Tibial nerve (tissue), 4 donors: ENCODE data around the gene COL2A1. TPM values are rescaled to one million over a fixed set of nuclear protein-coding genes. Genes with fewer than 3 reads are reported as not detected.

Experiments used
- DNase-seq, 2 donors: peaks; one replicate each; pipeline ENCODE4 v3.0.0-alpha.2; 2019; ENCODE audit warnings: low spot score in 2 of 2
- H3K27ac ChIP-seq, 4 donors: fragments of 200-600 bp; sonication (generic) in 3 of 4; one replicate each; pipeline ENCODE4 v1.5.1; 2017 to 2019; ENCODE audit warnings: mild to moderate bottlenecking in 1 of 4
- H3K27me3 ChIP-seq, 2 donors: fragments of 200-600 bp; sonication (generic) in 1 of 2; one replicate each; pipeline versions ENCODE4 v1.5.1 to v1.6.0; 2017 to 2019
- H3K36me3 ChIP-seq, 3 donors: fragments of 200-600 bp; sonication (generic); one replicate each; pipeline ENCODE4 v1.5.1; 2018 to 2019
- H3K4me1 ChIP-seq, 4 donors: fragments of 200-600 bp; sonication (generic) in 3 of 4; one replicate each; pipeline ENCODE4 v1.5.1; 2017 to 2019
- H3K4me3 ChIP-seq, 4 donors: fragments of 200-600 bp; sonication (generic) in 3 of 4; one replicate each; pipeline ENCODE4 v1.5.1; 2017 to 2019; ENCODE audit warnings: mild to moderate bottlenecking in 1 of 4, moderate library complexity in 1 of 4
- H3K9me3 ChIP-seq, 4 donors: fragments of 200-600 bp; sonication (generic) in 3 of 4; one replicate each; pipeline ENCODE4 v1.5.1; 2017 to 2019
- EP300 ChIP-seq, 2 donors: sonication (generic); formaldehyde crosslinking; IDR thresholded peaks; one replicate each; pipeline ENCODE4 v1.6.1; 2017; ENCODE audit warnings: antibody characterized with exemption in 2 of 2, mild to moderate bottlenecking in 1 of 2
- POLR2A ChIP-seq, 2 donors: fragments of 450-650 bp; IDR thresholded peaks; one replicate each; pipeline ENCODE4 v1.6.1; 2017; ENCODE audit warnings: antibody characterized with exemption in 2 of 2, mild to moderate bottlenecking in 2 of 2, moderate library complexity in 2 of 2
- WGBS, 2 donors: methylation state at CpG; one replicate each; pipeline ENCODE4 v1.1.5; 2018; 5-methylcytosine and 5-hydroxymethylcytosine counted together
- total RNA-seq, 4 donors: library from RNA; depleted of rRNA; stranded (reverse); fragments of >200 nt; gene quantifications; one replicate each; pipeline ENCODE4 v1.1.0, GENCODE V29; 2016
- TF ChIP-seq, protein P1 (sequence below), 5 experiments: fragments of 200-600 bp in 3 of 5; fragments of 450-650 bp in 2 of 5; sonication (generic) in 3 of 5; IDR thresholded peaks; one replicate each; pipeline ENCODE4 v1.5.1; 2016 to 2019; ENCODE audit warnings: antibody characterized with exemption in 5 of 5, mild to moderate bottlenecking in 3 of 5, moderate library complexity in 2 of 5

The COL2A1 gene
- total RNA-seq, 4 donors from 2014 or later: not detected

DNA sequence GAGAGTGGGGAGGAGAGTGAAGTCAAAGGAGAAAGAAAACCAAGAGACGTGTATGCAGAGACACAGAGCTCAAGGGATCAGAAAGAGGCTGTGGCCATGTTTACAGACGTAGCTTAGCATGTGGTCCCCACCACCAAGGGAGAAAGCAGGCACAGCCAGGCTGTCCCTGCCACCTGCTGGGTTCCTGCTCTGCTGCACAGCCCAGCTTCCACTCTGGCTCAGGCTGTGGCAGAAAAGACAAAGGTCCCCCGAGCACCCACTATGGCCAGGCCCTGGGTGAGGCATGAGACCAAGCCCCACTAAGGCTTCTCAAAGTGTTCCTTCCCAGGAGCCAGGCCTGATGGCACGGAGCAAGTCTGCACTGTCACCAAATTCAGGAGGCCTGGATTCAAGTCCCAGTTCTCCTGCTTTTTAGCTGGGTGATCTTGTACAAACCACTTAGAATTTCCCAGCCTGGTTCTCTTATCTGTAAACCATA is 25.9 kb upstream of the COL2A1 start:
- 74 to 81% methylated on average over 4 of the region's 4 CpGs for WGBS, 2 donors
- Histone ChIP-seq H3K9me3 (no peaks in the 10 kb centered on the region), H3K36me3 (no peaks in the 10 kb centered on the region), H3K4me3 (no peak overlapping the region), H3K27ac (no peak overlapping the region), H3K27me3 (no peaks in the 10 kb centered on the region), H3K4me1 (no peaks in the 10 kb centered on the region)
- TF ChIP-seq POLR2A (IDR thresholded peaks at IDR 0.05) (no peak), EP300 (IDR thresholded peaks at IDR 0.05) (no peak)
- TF ChIP-seq, protein P1, sequence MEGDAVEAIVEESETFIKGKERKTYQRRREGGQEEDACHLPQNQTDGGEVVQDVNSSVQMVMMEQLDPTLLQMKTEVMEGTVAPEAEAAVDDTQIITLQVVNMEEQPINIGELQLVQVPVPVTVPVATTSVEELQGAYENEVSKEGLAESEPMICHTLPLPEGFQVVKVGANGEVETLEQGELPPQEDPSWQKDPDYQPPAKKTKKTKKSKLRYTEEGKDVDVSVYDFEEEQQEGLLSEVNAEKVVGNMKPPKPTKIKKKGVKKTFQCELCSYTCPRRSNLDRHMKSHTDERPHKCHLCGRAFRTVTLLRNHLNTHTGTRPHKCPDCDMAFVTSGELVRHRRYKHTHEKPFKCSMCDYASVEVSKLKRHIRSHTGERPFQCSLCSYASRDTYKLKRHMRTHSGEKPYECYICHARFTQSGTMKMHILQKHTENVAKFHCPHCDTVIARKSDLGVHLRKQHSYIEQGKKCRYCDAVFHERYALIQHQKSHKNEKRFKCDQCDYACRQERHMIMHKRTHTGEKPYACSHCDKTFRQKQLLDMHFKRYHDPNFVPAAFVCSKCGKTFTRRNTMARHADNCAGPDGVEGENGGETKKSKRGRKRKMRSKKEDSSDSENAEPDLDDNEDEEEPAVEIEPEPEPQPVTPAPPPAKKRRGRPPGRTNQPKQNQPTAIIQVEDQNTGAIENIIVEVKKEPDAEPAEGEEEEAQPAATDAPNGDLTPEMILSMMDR (IDR thresholded peaks at IDR 0.05): no peak
- no peak for DNase-seq

DNA sequence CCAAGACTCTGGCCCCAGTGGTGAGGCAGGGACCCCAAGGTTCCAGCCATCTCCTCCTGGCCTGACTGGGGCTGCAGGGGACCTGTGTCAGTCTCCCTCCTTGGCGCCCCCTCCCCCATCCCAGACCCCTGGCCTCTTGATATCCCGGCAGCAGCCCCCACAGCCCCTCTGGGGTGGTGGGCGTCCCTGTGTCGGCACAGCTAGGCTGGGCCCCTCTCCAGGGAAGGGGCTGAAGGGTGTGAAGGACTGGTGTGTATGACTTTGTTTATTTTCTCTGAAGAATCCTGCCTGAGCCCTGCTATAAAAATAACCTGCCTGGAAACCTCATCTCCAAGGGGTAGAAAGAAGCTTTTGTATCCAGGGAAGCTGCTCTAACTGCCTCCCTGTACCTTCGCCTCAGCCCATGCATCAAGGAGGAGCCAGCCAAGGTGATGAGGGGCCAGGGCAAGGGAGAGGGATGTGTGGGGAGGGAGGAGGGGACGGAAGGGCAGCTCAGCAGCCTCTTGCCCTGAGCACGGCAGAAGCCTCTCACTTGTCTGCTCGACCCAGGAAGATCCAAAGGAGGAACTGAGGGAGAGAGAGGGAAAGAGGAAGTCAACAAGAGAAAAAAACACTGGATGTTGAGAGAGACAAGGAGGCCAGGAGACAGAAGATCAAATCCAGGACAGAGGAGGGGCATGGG is 25.4 kb upstream of the COL2A1 start:
- 52 to 63% methylated on average over 4 to 8 of the region's 8 CpGs for WGBS, 2 donors

DNA sequence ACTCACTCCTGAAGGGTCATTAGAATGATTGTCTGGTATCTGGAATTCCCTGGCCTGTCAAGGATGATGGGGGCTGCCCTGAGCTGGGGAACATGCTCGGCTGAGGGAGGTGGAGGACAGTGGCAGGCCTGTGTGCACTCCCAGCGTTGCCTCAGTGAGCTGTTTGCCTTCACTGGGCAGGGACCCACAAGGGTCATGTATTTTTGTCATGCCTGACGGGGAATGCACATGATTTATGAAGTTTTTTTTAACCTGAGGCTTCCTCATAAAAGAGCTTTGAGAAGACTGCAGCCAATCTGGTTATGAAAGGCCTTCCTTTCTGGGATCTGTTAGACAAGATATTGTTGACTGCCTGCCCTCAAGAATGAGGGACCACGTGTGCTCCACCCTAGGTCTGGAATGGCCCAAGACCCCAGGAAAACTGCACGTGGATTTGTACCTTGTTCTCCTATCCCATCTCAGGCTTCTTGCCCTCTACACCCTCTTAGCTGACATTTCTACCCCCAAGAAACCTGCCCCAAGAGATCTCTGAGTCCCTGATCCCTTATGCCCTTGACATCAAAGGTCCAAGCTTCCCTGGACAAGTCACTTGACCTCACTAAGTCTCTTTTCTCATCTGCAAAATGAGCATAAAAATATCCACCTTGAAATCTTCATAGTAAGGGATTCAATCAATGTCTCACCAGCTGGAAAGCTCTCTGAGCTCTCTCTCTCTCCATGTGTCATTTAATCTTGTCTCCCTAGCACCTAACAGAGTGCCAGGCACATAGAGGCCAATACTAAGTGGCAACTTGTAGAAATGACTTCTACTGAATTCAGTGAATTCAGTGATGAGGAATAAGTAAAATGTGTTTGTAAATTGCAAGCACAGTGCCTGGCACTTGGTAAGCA is 24.5 kb upstream of the COL2A1 start:
- TF ChIP-seq EP300 (IDR thresholded peaks at IDR 0.05) (no peak), POLR2A (IDR thresholded peaks at IDR 0.05) (no peak)
- TF ChIP-seq, protein P1 (IDR thresholded peaks at IDR 0.05): no peak
- no peaks in the 10 kb centered on the region for H3K27me3 ChIP-seq
- no peaks in the 10 kb centered on the region for H3K9me3 ChIP-seq
- DNase-seq: no peak
- 39 to 51% methylated on average over 5 of the region's 5 CpGs for WGBS, 2 donors
- H3K4me1 ChIP-seq: no peaks in the 10 kb centered on the region
- H3K27ac ChIP-seq: no peak overlapping the region
- no peaks in the 10 kb centered on the region for H3K36me3 ChIP-seq
- no peak overlapping the region for H3K4me3 ChIP-seq

More for the DNA sequence above, 25.4 kb upstream of the COL2A1 start:
- Histone ChIP-seq H3K27ac (no peak overlapping the region), H3K27me3 (no peaks in the 10 kb centered on the region), H3K4me3 (no peak overlapping the region), H3K9me3 (no peaks in the 10 kb centered on the region), H3K4me1 (no peaks in the 10 kb centered on the region), H3K36me3 (no peaks in the 10 kb centered on the region)
- DNase-seq: no peak
- no peak for TF ChIP-seq EP300 (IDR thresholded peaks at IDR 0.05)
- no peak for TF ChIP-seq POLR2A (IDR thresholded peaks at IDR 0.05)
- TF ChIP-seq, protein P1 (IDR thresholded peaks at IDR 0.05): no peak

DNA sequence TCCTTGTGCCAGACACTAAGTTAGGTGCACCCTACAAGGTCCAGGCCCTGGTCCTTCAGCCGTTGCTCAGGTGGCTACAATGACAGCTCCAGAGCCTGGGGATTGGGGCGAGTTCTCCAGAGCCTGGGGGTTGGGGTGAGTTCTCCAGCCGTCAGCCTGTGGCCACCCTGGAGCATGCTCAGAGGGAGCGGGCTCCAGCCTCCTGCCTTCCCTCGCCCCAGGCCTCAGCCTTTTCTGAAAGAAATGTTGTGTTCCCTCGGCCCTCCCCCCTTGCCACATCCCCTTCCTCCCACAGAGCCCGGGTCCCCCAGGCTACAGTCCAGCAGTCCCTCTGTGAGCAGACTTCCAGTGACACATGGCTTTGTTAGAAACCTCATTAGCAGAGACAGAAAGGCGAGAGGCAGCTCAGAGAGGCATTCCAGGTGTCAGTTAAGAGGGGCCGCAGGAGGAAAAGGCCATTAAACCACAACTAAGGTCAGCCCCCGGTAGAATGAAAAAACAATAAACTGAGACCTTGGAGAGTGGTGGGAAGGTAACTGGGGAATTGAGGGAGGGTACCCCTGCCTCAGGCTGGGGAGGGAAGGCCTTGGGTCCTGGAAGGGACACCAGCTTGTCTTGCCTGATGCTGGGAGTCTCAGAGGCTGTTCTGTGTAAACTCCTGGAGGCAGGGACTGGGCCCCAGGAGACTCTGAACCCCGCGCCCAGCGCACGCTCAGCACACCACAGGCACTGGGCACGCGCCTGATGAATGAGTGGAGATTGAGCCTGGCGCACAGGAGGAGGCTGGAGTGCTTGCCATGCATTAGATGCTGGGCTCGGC is 23.1 kb upstream of the COL2A1 start:
- DNase-seq: no peak
- H3K27ac ChIP-seq: no peak overlapping the region
- no peaks in the 10 kb centered on the region for H3K4me1 ChIP-seq
- no peak overlapping the region for H3K4me3 ChIP-seq
- H3K9me3 ChIP-seq: no peaks in the 10 kb centered on the region
- no peaks in the 10 kb centered on the region for H3K36me3 ChIP-seq
- peaks cover 0 to 7% of the 10 kb centered on the region in 2 donors for H3K27me3 ChIP-seq
- WGBS, 2 donors: 64 to 69% methylated on average over 17 to 18 of the region's 18 CpGs
- no peak for TF ChIP-seq EP300 (IDR thresholded peaks at IDR 0.05)
- TF ChIP-seq POLR2A (IDR thresholded peaks at IDR 0.05): no peak
- TF ChIP-seq, protein P1 (IDR thresholded peaks at IDR 0.05): no peak
